H9 (cell line): Measurements from ENCODE around the gene PELO. TPM values are rescaled to one million over a fixed set of nuclear protein-coding genes. Genes with fewer than 3 reads are reported as not detected.
A peak's percentile ranks its signal among the peaks of the same experiment; 100 is the strongest.

ENCODE experiments used
- DNase-seq: peaks from one replicate; pipeline ENCODE4 v3.0.0-alpha.2; 2017
- H2AFZ ChIP-seq: one replicate; pipeline ENCODE4 v1.6.1; 2013; ENCODE audit warnings: mild to moderate bottlenecking, low read length, control low read depth, moderate library complexity
- H2AK5ac ChIP-seq: 2 replicates; pipeline ENCODE4 v1.6.1; 2013; ENCODE audit warnings: low read length, control low read depth, mixed read lengths; ENCODE audit not compliant: insufficient read length
- H2BK120ac ChIP-seq: one replicate; pipeline ENCODE4 v1.6.1; 2013; ENCODE audit warnings: low read depth, mild to moderate bottlenecking, low read length, control low read depth, inconsistent platforms; ENCODE audit not compliant: poor library complexity, severe bottlenecking
- H2BK12ac ChIP-seq: 2 replicates; pipeline ENCODE4 v1.6.1; 2013; ENCODE audit warnings: low read length, control low read depth, mixed read lengths, low read depth; ENCODE audit not compliant: insufficient read length
- H2BK15ac ChIP-seq: 2 replicates; pipeline ENCODE4 v1.6.1; 2013; ENCODE audit warnings: low read depth, low read length, control low read depth
- H2BK20ac ChIP-seq: one replicate; pipeline ENCODE4 v1.6.1; 2013; ENCODE audit warnings: low read depth, mild to moderate bottlenecking, low read length, control low read depth, inconsistent platforms; ENCODE audit not compliant: poor library complexity, severe bottlenecking
- H2BK5ac ChIP-seq: 2 replicates; pipeline ENCODE4 v1.6.1; 2013; ENCODE audit warnings: low read length, control low read depth, mixed read lengths; ENCODE audit not compliant: insufficient read length
- H3K14ac ChIP-seq: 2 replicates; pipeline ENCODE4 v1.6.1; 2013; ENCODE audit warnings: low read length, control low read depth; ENCODE audit not compliant: insufficient read depth
- H3K18ac ChIP-seq: 2 replicates; pipeline ENCODE4 v1.6.1; 2013; ENCODE audit warnings: low read depth, mild to moderate bottlenecking, mixed read lengths, low read length, control low read depth; ENCODE audit not compliant: insufficient read length
- H3K23ac ChIP-seq: 2 replicates; pipeline ENCODE4 v1.6.1; 2013; ENCODE audit warnings: low read length, control low read depth, mixed read lengths, low read depth; ENCODE audit not compliant: insufficient read length
- H3K23me2 ChIP-seq: 2 replicates; pipeline ENCODE4 v1.6.1; 2013; ENCODE audit warnings: low read depth, mild to moderate bottlenecking, mixed read lengths, low read length, control low read depth; ENCODE audit not compliant: insufficient read length, poor library complexity, severe bottlenecking
- H3K27ac ChIP-seq: 2 replicates; pipeline ENCODE4 v1.5.1; 2013; ENCODE audit warnings: low read length, control low read depth, mixed read lengths, low read depth; ENCODE audit not compliant: insufficient read length
- H3K27me3 ChIP-seq: 2 replicates; pipeline ENCODE4 v1.6.1; 2013; ENCODE audit warnings: low read length, control low read depth, inconsistent platforms; ENCODE audit not compliant: insufficient read depth
- H3K4ac ChIP-seq: 2 replicates; pipeline ENCODE4 v1.6.1; 2013; ENCODE audit warnings: low read depth, mild to moderate bottlenecking, control low read depth, inconsistent platforms, low read length, moderate library complexity
- H3K4me1 ChIP-seq: 2 replicates; pipeline ENCODE4 v1.6.1; 2013; ENCODE audit warnings: low read length, control low read depth, inconsistent platforms; ENCODE audit not compliant: insufficient read depth
- H3K4me2 ChIP-seq: 2 replicates; pipeline ENCODE4 v1.6.1; 2013; ENCODE audit warnings: low read length, control low read depth, mixed read lengths; ENCODE audit not compliant: insufficient read length, insufficient read depth
- H3K56ac ChIP-seq: 2 replicates; pipeline ENCODE4 v1.6.1; 2013; ENCODE audit warnings: low read depth, mild to moderate bottlenecking, mixed read lengths, low read length, control low read depth; ENCODE audit not compliant: insufficient read length
- H3K79me1 ChIP-seq: 2 replicates; pipeline ENCODE4 v1.6.1; 2013; ENCODE audit warnings: low read depth, mild to moderate bottlenecking, moderate library complexity, low read length, control low read depth, inconsistent platforms; ENCODE audit not compliant: insufficient read depth, poor library complexity, severe bottlenecking
- H3K79me2 ChIP-seq: 2 replicates; pipeline ENCODE4 v1.6.1; 2013; ENCODE audit warnings: low read length, control low read depth, inconsistent platforms; ENCODE audit not compliant: insufficient read depth
- H3K9ac ChIP-seq: 2 replicates; pipeline ENCODE4 v1.6.1; 2013; ENCODE audit warnings: low read length, control low read depth, mixed read lengths; ENCODE audit not compliant: insufficient read length; ENCODE audit errors: extremely low read depth
- H3K9me3 ChIP-seq: one replicate; pipeline ENCODE4 v1.6.1; 2013; ENCODE audit warnings: low read depth, low read length, inconsistent platforms; ENCODE audit not compliant: control insufficient read depth
- H3T11ph ChIP-seq: one replicate; pipeline ENCODE4 v1.6.1; 2013; ENCODE audit warnings: mild to moderate bottlenecking, low read length, control low read depth, inconsistent platforms
- H4K20me1 ChIP-seq: one replicate; pipeline ENCODE4 v1.6.1; 2013; ENCODE audit not compliant: control insufficient read depth, insufficient read length, insufficient read depth
- H4K5ac ChIP-seq: 2 replicates; pipeline ENCODE4 v1.6.1; 2013; ENCODE audit warnings: low read depth, mild to moderate bottlenecking, mixed read lengths, low read length, control low read depth; ENCODE audit not compliant: insufficient read length
- H4K8ac ChIP-seq: replicated peaks from 2 replicates; pipeline ENCODE4 v1.6.1; 2013; ENCODE audit warnings: low read length, control low read depth, mixed read lengths, low read depth; ENCODE audit not compliant: insufficient read length
- H4K91ac ChIP-seq: 2 replicates; pipeline ENCODE4 v1.6.1; 2013; ENCODE audit warnings: low read depth, mild to moderate bottlenecking, moderate library complexity, mixed read lengths, low read length, control low read depth; ENCODE audit not compliant: insufficient read length
- H3K27ac Mint-ChIP-seq, 3 experiments: 2 replicates in 2 of 3; 3 replicates in 1 of 3; pipeline ENCODE4 v1.8.0; 2020 to 2021; ENCODE audit warnings: mixed read lengths in 3 of 3, mild to moderate bottlenecking in 1 of 3, moderate library complexity in 1 of 3
- H3K27me3 Mint-ChIP-seq: 2 replicates; pipeline ENCODE4 v1.8.0; 2021; ENCODE audit warnings: low read depth, mild to moderate bottlenecking, moderate library complexity, mixed read lengths
- H3K36me3 Mint-ChIP-seq, 3 experiments: 2 replicates in 2 of 3; 3 replicates in 1 of 3; pipeline ENCODE4 v1.8.0; 2020 to 2021; ENCODE audit warnings: low read depth in 3 of 3, mixed read lengths in 3 of 3; ENCODE audit not compliant: insufficient read depth in 1 of 3
- H3K4me1 Mint-ChIP-seq, 2 experiments: 2 replicates each; pipeline ENCODE4 v1.8.0; 2020; ENCODE audit warnings: mixed read lengths in 2 of 2
- H3K4me3 Mint-ChIP-seq, 2 experiments: 2 replicates in 1 of 2; 3 replicates in 1 of 2; pipeline ENCODE4 v1.8.0; 2020 to 2021; ENCODE audit warnings: mild to moderate bottlenecking in 2 of 2, mixed read lengths in 2 of 2, moderate library complexity in 1 of 2
- H3K9me3 Mint-ChIP-seq, 2 experiments: 2 replicates in 1 of 2; 3 replicates in 1 of 2; pipeline ENCODE4 v1.8.0; 2020; ENCODE audit warnings: mild to moderate bottlenecking in 2 of 2, mixed read lengths in 2 of 2, moderate library complexity in 1 of 2
- WGBS: extraction: QIAGEN DNeasy Blood & Tissue Kit; methylation state at CpG from one replicate; pipeline ENCODE4 v1.1.7; 2013; ENCODE audit warnings: missing lambda C conversion rate, low lambda C conversion rate, mixed read lengths; ENCODE audit not compliant: insufficient read length; ENCODE audit errors: extremely low coverage; 5-methylcytosine and 5-hydroxymethylcytosine counted together
- total RNA-seq: library from RNA; stranded (reverse); gene quantifications from 2 replicates; pipeline ENCODE4 v1.2.1, GENCODE V29; 2021
- TF ChIP-seq, protein P1 (sequence below): fragments of 200-600 bp; sonication (generic); conservative IDR thresholded peaks from 3 replicates; pipeline ENCODE4 v1.8.0; 2021; ENCODE audit warnings: antibody characterized with exemption, mild to moderate bottlenecking

Gene PELO
- total RNA-seq, 1 experiment from 2014 or later = 20.3 TPM

DNA sequence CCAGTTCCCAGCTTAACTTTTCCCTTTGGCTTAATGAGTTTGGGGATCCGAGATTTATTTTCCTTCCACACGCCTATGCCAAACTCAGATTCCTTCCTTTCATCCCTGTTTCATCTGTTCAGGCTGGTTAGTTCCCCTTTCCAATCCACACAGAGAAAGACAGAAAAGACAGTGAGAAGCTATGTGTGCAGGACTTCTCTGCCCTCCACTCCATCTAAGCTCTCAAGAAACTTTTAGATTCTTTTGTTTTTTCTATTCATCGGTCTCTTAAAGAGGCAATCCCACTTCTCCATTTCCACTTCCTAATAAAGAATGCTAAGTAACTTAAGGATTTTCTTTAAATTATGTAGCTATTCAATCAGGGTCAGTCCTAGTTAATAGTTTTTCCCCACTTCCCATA, 11.2 kb downstream of the PELO start:
- peaks cover 14% of the 10 kb centered on the region; the same call in 1 of the 2 replicates for H3K79me2 ChIP-seq
- H2BK12ac ChIP-seq = no peak overlapping the region
- no peak overlapping the region for H4K5ac ChIP-seq
- no peak overlapping the region for H3T11ph ChIP-seq
- H3K18ac ChIP-seq = no peak overlapping the region
- Mint-ChIP-seq H3K27ac (peak overlapping the region; percentile 96 to 99 (median 99)), H3K9me3 (no peaks in the 10 kb centered on the region; a peak in 1 of 5 replicates), H3K36me3 (peaks cover 4 to 7% (median 6%) of the 10 kb centered on the region in 3 experiments), H3K4me3 (peak overlapping the region; percentile 91 to 92), H3K27me3 (no peaks in the 10 kb centered on the region), H3K4me1 (peaks cover 33 to 40% of the 10 kb centered on the region in 2 experiments)
- no CpG with 5 or more reads among the region's 3 CpGs for WGBS
- peak overlapping the region; percentile 82 for H3K9ac ChIP-seq
- peaks cover 26% of the 10 kb centered on the region for H3K23me2 ChIP-seq
- no peaks in the 10 kb centered on the region for H3K79me1 ChIP-seq
- H2AFZ ChIP-seq = no peak overlapping the region
- no peaks in the 10 kb centered on the region for H4K20me1 ChIP-seq
- no peak for DNase-seq
- no peak overlapping the region for H2BK5ac ChIP-seq
- H3K27ac ChIP-seq = peak overlapping the region; percentile 93
- H3K27me3 ChIP-seq = no peaks in the 10 kb centered on the region
- H2BK120ac ChIP-seq = no peak overlapping the region
- no peak overlapping the region for H4K8ac ChIP-seq
- no peak overlapping the region for H2AK5ac ChIP-seq
- no peak overlapping the region for H3K56ac ChIP-seq
- peak overlapping the region; percentile 89 for H3K4me2 ChIP-seq
- H3K4ac ChIP-seq = no peak overlapping the region
- H3K23ac ChIP-seq = no peak overlapping the region
- peaks cover 6% of the 10 kb centered on the region; the same call in 1 of the 2 replicates for H3K4me1 ChIP-seq
- H2BK15ac ChIP-seq = no peak overlapping the region
- no peak overlapping the region for H3K14ac ChIP-seq
- TF ChIP-seq, protein P1, sequence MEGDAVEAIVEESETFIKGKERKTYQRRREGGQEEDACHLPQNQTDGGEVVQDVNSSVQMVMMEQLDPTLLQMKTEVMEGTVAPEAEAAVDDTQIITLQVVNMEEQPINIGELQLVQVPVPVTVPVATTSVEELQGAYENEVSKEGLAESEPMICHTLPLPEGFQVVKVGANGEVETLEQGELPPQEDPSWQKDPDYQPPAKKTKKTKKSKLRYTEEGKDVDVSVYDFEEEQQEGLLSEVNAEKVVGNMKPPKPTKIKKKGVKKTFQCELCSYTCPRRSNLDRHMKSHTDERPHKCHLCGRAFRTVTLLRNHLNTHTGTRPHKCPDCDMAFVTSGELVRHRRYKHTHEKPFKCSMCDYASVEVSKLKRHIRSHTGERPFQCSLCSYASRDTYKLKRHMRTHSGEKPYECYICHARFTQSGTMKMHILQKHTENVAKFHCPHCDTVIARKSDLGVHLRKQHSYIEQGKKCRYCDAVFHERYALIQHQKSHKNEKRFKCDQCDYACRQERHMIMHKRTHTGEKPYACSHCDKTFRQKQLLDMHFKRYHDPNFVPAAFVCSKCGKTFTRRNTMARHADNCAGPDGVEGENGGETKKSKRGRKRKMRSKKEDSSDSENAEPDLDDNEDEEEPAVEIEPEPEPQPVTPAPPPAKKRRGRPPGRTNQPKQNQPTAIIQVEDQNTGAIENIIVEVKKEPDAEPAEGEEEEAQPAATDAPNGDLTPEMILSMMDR = no peak
- no peak overlapping the region for H2BK20ac ChIP-seq
- H3K9me3 ChIP-seq = no peaks in the 10 kb centered on the region
- H4K91ac ChIP-seq = no peak overlapping the region
